Measurements from ENCODE around the gene PPP1R2.

GRCh38 chr3:195591220-195591619 lies 48.1 kb upstream of the PPP1R2 start:
- TF ChIP-seq REST (IDR thresholded peaks at IDR 0.05; ENCODE audit: low read depth) (no peak), RAD21 (IDR thresholded peaks at IDR 0.05; ENCODE audit: low read depth) (no peak)
